Hematopoietic multipotent progenitor cell treated with erythropoietin and hydrocortisone succinate and interleukin-3 and kit ligand, for 15 days (in vitro differentiated cells): Measurements from ENCODE around the gene RALGAPB.
A peak's percentile ranks its signal among the peaks of the same experiment; 100 is the strongest.
"Not testable (repeated sequence)": the region's sequence is repeated elsewhere in the genome, so short reads cannot be mapped to it uniquely, and the experiment has no call there.

Experiments
- DNase-seq: peaks from one replicate; pipeline ENCODE4 v3.0.0-alpha.2; 2015; ENCODE audit warnings: low spot score

RALGAPB gene

GRCh38 chr20:38472513-38473366, at the start of gene RALGAPB:
Gene RALGAPB, plus strand, starts transcription at chr20:38472843. Its CDS starts 15,590 bp downstream, at chr20:38488433.
- peak; percentile 99 for DNase-seq

DNA sequence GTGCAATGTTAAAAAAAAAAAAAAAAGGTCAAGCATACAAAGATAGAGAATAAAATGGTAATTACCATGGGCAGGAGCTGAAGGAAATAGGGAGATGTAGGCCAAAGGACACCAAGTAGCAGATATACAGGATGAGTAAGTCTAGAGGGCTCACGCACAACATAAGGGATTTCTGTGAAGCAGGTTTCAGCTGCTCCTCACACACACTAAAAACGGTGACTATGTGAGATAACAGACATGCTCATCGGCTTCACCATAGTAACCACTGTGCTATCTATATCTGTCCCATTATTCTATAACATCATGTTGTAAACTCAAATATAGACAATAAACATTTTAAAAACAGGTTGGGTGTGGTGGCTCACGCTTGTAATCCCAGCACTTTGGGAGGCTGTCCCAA, 49.1 kb upstream of the RALGAPB start:
- no peak for DNase-seq

- no peak for DNase-seq
Observed at GRCh38 chr20:38424401-38424800, 48.2 kb upstream of the RALGAPB start.

DNA sequence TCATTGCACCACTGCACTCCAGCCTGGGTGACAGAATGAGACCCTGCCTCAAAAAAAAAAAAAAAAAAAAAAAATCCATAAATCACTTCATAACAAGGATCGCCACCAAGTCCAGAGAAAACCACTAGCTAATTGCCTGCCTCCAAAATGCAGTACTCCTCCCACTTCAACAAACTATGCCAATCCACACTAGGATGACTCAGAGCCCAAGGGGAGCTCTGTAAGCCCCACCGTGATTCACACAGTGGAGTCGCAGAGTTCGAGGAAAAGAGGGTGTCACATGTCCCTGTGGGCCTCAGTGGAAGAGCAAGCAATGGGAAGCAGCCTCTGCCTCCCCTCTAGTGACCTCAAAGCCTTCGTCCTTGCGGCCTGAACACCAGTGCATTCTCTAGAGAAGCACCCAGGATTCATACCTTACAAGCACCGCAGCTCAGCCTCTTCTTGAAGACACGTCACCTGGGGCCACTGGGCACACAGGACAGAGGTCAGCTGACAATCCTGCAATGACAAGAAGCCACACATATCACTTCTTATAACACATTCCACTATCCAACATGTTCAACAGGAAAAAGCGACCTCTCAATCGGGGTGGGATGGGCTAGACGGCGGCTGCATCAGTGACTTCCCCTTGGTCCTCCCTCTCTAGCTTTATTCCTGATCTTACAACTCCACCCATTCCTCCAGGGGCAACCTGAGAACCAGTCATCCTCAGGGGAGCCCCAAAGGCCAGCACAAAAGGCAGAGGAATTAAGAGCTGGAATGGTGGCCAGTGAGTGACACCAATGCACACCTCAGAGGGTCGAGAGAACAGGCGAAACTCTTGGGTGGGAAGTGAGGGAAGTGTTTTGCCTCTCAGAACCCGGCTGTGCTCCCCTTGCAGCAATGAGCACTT, 46.4 kb upstream of the RALGAPB start:
- DNase-seq, result no peak

- DNase-seq, result no peak
Observed at GRCh38 chr20:38427655-38428023, 45.0 kb upstream of the RALGAPB start.

DNA sequence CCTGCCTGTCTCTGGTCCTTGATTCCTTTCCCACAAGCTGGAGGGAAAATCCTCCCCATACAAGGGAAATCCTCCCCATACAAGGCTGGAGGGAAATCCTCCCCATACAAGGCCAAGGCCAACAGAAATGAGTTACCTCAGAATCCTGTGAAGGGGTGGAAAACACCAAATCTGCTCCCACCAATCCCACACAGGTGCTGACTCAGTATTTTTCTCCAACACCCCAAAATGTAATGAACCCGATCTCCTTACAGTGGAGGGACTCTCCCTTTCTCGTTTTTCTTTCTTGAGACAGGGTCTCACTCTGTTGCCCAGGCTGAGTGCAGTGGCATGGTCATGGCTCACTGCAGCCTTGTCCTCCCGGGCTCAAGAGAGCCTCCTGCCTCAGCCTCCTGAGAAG, 43.8 kb upstream of the RALGAPB start:
- no peak for DNase-seq

DNA sequence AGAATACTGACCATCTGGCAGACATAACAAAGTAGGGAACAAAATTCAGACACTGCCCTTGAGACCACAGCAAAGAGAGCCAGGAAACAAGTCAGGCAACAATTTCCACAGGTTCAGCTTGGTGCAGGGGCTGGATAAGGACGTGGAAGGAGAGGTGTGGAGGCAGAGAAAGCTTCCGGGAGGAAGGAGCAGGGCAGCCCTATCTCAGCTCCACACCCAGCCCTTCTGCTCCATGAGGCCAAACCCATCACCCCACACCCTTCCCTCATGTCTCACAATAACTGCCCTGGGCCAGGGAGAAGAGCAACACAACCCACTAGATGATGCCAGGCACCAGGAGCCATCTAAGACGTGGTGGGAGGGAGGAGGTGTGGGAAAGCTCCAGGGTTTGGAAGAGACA, 43.3 kb upstream of the RALGAPB start:
- DNase-seq, result peak; percentile 73

GRCh38 chr20:38430679-38431325, 41.8 kb upstream of the RALGAPB start:
- no peak for DNase-seq

- no peak for DNase-seq
Observed at GRCh38 chr20:38432292-38432691, 40.4 kb upstream of the RALGAPB start.

DNA sequence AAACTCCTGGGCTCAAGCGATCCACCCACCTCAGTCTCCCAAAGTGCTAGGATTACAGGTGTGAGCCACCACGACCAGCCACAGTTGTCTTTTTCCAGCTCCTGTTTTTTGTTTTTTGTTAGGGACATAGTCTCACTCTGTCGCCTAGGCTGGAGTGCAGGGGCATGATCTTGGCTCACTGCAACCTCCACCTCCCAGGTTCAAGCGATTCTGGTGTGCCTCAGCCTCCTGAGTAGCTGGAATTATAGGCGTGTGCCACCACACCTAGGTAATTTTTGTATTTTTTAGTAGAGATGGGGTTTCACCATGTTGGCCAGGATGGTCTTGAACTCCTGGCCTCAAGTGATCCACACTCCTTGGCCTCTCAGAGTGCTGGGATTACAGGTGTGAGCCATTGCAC, 39.8 kb upstream of the RALGAPB start:
- DNase-seq, result not testable (repeated sequence)

DNA sequence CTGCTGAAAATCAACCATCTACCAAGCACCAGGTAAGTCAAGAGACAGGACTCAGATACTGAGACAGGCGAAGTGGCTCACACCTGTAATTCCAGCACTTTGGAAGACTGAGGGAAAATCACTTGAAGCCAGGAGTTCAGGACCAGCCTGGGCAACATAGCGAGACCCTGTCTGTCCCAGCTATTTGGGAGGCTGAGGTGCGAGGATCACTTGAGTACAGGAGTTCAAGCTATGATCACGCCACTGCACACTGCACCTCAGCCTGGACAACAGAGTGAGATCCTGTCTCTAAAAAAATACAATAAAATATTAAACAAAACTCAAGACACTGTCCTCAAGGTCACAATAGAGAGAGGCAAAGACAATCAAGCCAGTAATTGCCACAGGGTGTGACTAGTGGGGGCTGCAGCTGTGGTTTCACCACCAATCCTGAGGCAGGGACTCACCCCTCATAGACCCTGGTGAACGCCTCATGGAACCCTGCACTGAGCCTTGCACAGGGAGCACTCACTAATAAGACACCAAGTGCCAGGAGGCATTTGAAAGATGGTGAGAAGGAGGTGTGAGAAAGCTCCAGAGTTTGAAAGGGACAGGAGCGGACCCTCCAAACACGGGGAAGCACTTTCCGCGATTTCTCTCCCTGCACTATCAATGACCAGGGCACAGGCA, 39.2 kb upstream of the RALGAPB start:
- DNase-seq, result no peak

GRCh38 chr20:38434301-38434741, 38.3 kb upstream of the RALGAPB start:
- peak; percentile 36 for DNase-seq

DNA sequence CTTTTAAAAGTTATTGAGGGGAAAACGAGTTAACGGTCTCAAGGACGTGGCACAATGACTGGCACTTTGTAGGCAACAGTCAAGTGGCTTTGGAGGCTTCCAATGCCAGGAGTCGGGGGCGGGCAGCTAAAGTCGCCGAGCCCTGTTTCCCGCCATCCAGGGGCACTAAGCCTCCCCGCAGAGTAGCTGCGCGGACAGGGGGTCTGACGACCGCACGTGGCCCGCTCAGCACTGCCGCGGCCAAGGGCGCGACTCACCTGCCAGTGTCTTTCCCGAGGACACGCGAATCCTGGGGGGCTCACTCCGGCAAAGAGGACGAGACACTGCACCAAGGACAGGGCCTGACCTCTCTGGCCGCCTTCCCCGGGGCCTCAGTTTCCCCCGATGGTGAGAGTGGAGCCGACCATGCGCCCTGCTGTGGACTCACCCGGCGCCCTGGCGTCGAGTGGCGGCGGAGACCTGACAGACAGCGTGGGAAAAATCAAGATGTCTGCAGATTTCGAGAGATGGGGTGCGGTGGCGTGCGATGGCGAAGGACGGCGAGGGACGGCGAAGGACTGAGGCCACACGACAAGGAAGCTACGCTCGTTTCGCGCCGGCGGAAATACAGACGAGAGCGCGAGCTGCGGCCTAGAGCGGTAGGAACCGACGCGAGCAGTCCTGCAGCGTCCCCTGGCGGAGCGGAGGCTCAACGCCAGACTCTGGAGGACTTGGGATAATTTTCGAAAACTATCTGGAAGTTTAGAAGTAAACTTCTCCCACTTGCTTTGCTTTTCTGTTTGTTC, 37.7 kb upstream of the RALGAPB start, which contains the start of gene SNHG17:
Gene SNHG17 (minus strand): TSS at position 559 of the 785 bp plus-strand sequence.
- DNase-seq, result peak; percentile 93

DNA sequence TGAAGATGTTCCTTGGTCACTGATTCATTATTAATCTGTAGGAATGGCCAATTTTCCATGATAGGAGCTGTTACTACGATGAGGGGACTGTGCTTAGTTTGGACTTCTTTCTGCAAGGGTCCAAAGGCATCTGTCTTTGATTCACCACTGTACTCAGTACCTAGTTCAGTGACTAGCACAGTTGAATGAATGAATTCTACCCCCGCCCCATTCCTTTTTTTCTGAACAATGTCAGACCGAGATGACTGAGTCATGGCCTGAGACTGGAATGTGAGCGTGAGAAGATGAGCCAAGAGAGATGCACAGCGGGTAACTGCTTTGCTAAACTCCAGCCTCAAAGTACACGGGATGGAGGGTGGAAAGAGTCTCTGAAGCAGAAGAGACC, 37.1 kb upstream of the RALGAPB start:
- DNase-seq, result no peak

- no peak for DNase-seq
Observed at GRCh38 chr20:38437796-38438195, 34.8 kb upstream of the RALGAPB start.

DNA sequence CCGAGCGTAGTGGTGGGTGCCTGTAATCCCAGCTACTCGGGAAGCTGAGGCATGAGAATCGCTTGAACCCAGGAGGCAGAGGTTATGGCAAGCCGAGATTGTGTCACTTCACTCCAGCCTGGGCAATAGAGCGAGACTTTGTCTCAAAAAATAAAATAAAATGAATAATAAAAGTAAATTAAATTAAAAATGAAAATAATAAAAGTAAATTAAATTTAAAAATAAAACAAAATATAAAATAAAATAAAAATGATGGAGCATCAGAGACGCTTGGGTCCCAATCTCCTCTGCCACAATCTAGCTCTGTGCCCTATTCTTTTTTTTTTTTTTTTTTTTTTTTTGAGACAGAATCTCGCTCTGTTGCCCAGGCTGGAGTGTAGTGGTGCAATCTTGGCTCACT, 31.5 kb upstream of the RALGAPB start:
- not testable (repeated sequence) for DNase-seq

- DNase-seq, result no peak
Observed at GRCh38 chr20:38441916-38442315, 30.7 kb upstream of the RALGAPB start.

DNA sequence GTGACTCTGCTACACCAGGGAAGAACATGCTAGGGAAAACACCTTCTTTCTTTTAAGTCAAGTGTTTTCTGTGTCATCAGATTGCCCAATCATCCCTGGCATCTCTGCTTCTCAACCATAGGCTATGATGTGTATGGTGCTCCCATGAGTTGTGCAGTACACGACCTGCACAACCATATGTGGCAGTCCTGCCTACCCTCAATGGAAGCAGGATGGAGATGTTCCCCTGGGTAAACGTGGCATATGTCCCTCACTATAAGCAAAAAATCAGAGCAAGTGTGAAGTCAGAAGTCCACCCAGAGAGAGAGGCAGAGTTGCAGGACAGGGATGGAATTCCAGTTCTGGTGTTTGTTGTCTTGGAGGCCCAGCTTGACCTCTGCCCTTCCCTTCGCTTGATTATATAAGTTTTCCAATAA, 27.3 kb upstream of the RALGAPB start:
- no peak for DNase-seq

DNA sequence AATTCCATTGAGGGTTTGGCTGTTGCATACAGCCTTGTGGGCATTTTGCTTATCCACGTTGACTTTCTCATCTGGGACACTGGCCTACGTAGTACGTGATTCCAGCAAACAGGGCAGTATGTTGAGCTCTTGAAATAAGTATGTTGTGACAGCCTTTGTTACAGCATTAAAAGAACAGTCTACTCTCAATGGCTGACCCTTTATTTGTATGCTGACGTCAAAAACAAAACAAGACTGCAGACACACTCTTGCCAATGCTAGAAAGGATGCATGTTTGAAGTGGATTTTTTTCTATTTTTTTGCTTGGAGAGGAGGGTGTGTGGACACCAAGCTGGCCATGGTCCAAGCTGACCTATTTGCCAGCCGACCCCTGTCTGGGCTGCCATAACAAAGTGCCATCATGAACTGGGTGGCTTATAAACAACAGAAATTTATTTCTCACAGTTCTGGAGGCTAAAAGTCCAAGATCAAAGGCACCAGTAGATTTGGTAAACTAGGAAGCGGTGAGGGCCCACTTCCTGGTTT, 26.7 kb upstream of the RALGAPB start:
- DNase-seq, result no peak

DNA sequence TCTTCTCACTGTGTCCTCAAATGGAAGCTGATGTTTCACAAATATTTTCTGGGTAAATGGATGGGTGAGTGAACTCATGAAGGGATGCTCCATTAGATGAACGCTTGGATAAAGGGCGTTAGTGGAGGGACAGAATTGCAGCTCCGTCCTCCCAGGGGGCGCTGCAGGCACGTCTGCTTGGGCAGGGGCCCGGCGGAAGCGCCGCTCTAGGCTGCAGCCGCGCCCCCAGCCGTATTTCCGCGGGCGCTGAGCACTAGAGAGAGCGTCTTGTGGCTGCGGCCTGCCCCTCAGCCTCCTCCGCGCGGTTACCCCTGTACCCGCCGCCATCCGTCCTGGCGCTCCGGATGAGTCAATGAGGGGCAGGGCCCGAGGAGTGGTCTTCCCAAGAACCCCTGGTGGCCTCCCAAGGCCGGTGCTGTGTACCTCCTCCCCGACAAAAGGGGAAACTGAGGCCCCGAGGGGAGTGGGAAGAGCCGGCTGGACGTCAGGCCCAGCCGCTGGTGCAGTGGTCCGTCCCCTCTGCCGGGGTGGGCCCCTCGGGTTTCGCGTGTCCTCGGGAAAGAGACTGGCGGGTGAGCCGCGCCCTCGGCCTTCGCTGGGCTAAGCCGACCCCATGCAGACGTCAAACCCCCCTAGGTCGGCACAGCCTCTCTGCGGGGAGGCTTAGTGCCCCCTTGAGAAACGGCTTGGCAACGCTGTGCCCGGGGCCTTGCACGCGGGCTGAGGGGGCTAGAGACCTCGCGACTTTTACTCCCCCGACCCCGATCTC, 26.0 kb upstream of the RALGAPB start:
- DNase-seq, result peak; percentile 90
